HK-2 (cell line): ENCODE measurements around the gene TTC21A.

Experiments used
- DNase-seq: peaks from one replicate; pipeline ENCODE4 v3.0.0-alpha.2; 2018; ENCODE audit not compliant: unreplicated experiment

The TTC21A gene

DNA sequence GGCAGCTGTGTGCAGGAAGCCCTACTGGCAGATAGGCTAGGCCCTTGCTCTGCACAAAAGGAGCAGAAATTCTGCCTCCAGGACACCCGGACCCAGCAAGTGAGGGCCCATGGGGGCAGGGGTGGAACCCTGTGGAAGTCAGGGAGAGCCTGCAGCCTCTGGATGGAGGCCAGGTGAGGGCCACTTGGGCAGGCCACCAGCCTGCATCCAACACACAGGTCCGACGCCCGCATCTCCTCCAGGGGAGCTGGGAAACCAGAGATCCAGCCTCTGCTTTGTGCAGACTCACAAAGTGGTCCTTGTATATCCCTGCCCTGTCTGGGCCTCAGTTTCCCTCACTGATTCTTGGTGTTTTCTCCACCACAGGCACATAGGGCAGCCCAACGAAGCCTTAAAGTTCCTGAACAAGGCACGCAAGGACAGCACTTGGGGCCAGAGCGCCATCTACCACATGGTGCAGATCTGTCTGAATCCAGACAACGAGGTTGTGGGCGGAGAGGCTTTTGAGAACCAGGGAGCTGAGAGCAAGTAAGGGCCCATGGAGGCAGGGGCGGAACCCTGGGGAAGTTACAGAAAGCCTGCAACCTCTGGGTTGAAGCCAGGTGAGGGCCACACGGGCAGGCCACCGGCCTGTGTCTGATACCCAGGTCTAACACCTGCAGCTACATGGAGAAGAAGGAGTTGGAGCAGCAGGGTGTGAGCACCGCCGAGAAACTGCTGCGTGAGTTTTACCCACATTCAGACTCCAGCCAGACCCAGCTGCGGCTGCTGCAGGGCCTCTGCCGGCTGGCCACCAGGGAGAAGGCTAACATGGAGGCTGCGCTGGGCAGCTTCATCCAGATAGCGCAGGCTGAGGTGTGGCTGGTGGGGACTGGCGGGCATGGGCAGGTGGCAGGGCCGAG, 29.3 kb downstream of the TTC21A start:
- no peak for DNase-seq

- DNase-seq = no peak
These were observed 30.0 kb downstream of the TTC21A start for GRCh38 chr3:39137435-39137936.

- DNase-seq = no peak
These were observed 30.7 kb downstream of the TTC21A start for GRCh38 chr3:39137991-39138803.

DNA sequence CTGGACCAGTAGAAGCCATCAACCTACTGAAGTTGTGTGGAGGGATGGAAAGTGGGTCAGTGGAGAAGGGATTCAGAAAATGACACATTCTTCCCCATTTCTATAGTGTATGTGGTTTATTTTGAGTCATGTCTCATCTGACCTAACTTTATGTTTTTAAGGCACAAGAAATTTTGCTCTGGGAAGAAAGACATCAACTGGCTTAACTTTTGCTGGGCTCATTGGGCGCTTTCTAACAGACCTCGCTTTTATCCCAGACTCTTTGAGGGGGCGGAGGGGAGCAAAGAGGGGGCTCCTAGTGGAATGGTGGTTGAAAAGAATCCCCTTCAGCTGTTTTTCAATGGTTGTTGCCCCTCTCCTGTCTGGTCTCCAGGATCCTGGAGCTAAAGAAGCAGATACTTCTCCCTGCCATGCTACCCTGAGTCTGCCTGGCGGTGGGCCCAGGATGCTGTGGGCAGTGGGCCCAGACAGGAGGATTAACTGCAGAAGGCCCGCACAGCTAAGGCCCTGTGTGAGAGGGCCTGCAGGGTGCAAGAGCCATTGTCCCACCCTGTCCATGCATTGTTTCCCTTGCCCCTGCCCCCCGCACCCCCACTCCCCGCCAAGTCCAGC, 31.4 kb downstream of the TTC21A start:
- DNase-seq = no peak

GRCh38 chr3:39139442-39139841, 32.0 kb downstream of the TTC21A start:
- no peak for DNase-seq

GRCh38 chr3:39140341-39140971, 33.0 kb downstream of the TTC21A start:
- no peak for DNase-seq

DNA sequence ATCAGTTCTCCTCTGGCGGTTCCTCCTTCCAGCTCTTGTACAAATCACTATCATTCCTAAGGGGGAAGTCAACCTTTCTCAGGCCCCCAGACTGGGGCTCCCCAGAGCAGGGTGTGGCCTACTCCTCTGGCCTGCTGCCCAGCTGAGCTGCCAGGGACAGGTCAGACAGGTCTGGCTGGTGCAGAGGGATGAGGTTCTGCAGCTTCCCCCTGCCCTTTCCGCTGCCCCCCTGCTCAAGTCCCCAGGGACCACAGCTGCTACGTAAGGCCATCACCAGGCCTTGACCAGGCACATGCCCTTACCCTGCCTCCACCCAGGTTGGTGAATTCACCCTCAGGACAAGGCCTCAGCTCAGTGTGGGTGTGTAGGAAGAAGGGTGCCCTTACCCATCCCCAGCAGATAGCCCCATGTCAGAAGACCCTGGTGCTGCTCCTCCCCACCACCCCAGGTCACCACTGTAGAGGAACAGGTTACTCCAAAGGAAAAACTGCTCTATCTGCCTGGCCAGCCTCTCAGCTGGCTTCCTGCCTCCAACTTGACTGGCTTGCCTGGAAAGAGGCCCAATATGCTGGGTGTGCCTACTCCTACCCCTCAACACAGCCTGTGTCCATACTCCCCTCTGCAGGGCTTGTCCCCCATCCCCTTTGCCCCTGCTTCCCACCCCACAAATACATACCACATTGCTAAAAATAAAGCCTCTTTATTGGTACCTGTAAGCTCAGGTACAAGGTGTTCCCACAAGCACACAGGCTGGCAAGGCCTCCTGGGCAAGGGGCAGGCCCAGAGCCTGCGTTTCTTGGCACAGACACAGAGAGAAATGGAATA, 33.9 kb downstream of the TTC21A start:
- no peak for DNase-seq

DNA sequence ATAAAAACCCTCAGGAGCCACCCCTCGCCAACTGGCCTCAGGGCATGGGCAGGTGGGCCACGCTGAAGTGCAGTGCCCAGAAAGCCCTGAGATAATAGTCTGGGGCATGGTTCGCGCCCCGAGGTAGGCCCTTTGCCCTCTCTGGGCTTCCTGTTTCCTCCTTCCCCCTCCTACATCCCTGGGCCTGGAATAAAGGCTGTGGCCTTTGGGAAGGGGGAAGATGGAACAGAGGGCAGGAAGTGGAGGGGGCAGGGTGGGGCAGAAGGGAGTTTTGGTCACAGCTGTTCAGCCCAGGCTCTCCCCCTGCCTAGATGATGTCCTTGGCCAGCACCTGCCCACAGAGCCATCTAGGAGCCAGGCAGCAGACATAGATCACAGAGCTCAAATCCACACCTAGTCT, 34.6 kb downstream of the TTC21A start:
- no peak for DNase-seq

GRCh38 chr3:39143051-39143885, 35.8 kb downstream of the TTC21A start:
- DNase-seq = no peak

GRCh38 chr3:39144095-39144747, 36.7 kb downstream of the TTC21A start:
- DNase-seq = no peak

DNA sequence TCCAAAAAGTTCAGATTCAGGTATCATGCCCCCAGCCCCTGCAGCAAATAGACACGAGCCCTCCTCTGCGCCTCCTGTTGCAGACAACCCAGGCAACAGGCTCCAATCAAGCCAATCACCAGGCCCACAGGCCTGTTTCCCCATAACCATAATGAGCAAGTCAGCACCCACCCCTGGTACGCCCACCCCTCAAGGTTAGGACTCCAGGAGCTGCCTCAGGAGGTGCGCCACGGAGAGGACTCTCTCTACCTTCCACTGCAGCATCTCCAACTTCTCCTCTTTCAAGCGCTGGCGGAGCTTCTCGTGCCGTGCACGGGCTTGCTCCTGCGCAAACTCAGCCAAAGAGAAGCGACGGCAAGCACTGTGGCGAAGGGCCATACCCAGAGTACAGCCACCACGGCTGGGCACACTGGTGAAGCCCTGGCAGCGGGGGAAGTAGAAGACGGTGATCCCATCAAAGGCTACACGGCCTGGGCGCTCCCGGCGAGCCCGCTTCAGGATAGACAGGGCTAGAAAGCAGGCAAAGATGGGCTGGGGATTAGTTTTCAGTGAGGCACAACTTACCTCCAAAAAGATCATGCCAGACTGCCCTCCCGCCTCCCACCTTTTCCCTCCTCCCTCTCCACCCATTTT, 37.4 kb downstream of the TTC21A start:
- no peak for DNase-seq

GRCh38 chr3:39146083-39146501, 38.6 kb downstream of the TTC21A start:
- DNase-seq = no peak

- DNase-seq = peak; percentile 90
These were observed 39.4 kb downstream of the TTC21A start for GRCh38 chr3:39146611-39147591.

- no peak for DNase-seq
These were observed 40.4 kb downstream of the TTC21A start for GRCh38 chr3:39147711-39148434.

DNA sequence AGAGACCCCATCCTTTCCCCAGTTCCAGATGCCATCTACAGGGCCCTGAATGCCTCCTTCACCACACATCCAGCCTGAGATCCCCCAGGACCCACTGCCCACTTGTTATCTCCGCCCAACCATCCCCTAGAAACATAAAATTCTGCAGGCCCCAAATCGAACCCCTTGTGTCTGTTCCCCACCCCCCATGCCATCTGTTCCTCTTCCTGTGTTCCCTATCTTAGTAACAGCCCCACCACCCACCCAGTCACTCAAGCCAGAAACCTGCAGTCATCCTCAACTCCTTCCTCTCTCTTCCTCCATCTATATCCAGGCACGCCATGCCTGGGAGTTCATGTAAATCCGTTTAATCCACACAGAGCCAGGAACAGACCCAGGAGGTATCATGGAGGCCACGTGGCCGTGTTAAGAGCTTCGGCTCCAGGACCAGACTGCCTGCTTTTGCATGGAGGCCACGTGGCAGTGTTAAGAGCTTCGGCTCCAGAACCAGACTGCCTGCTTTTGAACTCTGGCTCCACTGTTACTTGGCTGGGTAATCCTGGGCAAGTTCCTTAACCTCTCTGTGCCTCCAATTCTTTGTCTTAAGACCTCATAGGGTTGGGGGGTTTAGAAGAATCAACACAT, 41.1 kb downstream of the TTC21A start:
- DNase-seq = no peak

DNA sequence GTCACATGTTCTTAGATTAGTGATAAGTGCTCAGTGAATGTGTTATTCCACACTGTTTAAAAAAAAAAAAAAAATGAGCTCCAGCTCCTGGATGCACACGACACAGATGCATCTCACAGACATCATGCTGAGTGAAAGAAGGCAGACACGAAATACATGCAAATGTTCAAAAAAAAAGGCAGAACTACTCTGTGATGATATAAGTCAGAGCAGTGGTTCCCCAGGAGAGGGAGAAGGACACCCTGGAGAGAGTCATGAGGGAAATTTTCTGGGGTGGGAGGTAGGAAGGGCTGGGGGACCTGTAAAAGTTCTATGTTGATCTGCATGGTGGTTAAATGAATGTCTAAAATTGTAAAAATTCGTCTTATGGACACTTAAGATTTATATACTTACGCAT, 41.6 kb downstream of the TTC21A start:
- no peak for DNase-seq
